Embryonic facial prominence (tissue), 1 donor: ENCODE results near the gene ARMC9.
"Not testable (repeated sequence)": the region's sequence is repeated elsewhere in the genome, so short reads cannot be mapped to it uniquely, and the experiment has no call there.

ENCODE experiments used
- DNase-seq: peaks from one replicate; pipeline ENCODE4 v3.0.0-alpha.2; 2016; ENCODE audit errors: extremely low spot score

ARMC9 gene

GRCh38 chr2:231360881-231361371 is 162.5 kb downstream of the ARMC9 start:
- DNase-seq: no peak

GRCh38 chr2:231361701-231362554 is 163.5 kb downstream of the ARMC9 start:
- no peak for DNase-seq

- DNase-seq: no peak
These were observed 164.2 kb downstream of the ARMC9 start for GRCh38 chr2:231362555-231363184.

- no peak for DNase-seq
These were observed 165.6 kb downstream of the ARMC9 start for GRCh38 chr2:231364061-231364460.

- no peak for DNase-seq
These were observed 166.8 kb downstream of the ARMC9 start for GRCh38 chr2:231364961-231365810.

GRCh38 chr2:231367178-231367577 is 168.7 kb downstream of the ARMC9 start:
- no peak for DNase-seq

GRCh38 chr2:231369580-231370428 is 171.4 kb downstream of the ARMC9 start:
- DNase-seq: no peak

GRCh38 chr2:231370429-231370748 is 172.0 kb downstream of the ARMC9 start:
- DNase-seq: no peak

GRCh38 chr2:231370749-231371429 is 172.5 kb downstream of the ARMC9 start:
- DNase-seq: no peak

GRCh38 chr2:231371430-231372054 is 173.1 kb downstream of the ARMC9 start:
- DNase-seq: no peak

GRCh38 chr2:231372326-231372725 is 173.9 kb downstream of the ARMC9 start:
- no peak for DNase-seq

GRCh38 chr2:231373184-231373583 is 174.8 kb downstream of the ARMC9 start:
- no peak for DNase-seq

GRCh38 chr2:231373786-231374349 is 175.4 kb downstream of the ARMC9 start:
- DNase-seq: no peak

- no peak for DNase-seq
These were observed 176.3 kb downstream of the ARMC9 start for GRCh38 chr2:231374771-231375170.

GRCh38 chr2:231375994-231376615 is 177.7 kb downstream of the ARMC9 start:
- DNase-seq: not testable (repeated sequence)

- DNase-seq: no peak
These were observed 178.4 kb downstream of the ARMC9 start for GRCh38 chr2:231376857-231377256.

- DNase-seq: no peak
These were observed 179.7 kb downstream of the ARMC9 start for GRCh38 chr2:231378026-231378722.

GRCh38 chr2:231379266-231380215 is 181.1 kb downstream of the ARMC9 start:
- DNase-seq: no peak
